Activated CD4-positive, alpha-beta T cell treated with anti-CD3 and anti-CD28 coated beads, Interleukin-2, amount 50 U/mL, for 16 hours (primary cell): ENCODE measurements around the gene FILIP1.

Experiments used
- DNase-seq: peaks from one replicate; pipeline ENCODE4 v3.0.0-alpha.2; 2020

FILIP1 gene

DNA sequence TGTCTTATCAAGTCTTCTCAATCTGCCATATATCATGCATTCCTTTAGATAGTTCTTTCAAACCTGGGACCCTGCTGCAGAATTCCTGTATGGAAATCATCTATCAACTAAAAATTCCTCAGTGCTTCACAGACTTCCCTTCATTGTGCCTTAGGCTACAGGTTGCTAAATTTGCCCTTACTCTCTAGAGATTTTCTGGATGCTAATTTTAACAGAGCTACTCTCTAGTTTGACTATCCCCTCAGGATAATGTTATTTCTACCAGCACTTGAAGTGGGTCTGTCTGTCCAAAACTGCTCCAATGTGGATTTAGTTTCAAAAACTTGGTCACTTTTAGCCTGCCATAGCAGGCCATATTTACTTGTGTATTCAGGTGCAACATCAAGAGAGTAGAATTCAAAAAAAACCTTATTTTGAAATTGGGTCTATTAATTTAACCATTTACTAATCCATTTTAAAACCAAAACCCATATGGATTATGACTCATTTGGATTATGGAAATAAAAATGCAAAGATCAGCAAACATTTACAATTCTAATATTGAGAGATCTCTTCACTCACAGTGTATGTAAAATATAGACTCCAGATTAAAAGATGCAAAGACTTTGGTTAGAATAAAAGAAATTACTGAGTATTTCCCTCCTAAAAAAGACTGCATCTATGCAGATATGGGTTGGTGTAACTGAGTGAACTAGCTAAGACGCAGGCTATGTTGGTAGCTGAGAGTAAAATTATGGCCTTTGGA, 236.1 kb downstream of the FILIP1 start:
- no peak for DNase-seq

DNA sequence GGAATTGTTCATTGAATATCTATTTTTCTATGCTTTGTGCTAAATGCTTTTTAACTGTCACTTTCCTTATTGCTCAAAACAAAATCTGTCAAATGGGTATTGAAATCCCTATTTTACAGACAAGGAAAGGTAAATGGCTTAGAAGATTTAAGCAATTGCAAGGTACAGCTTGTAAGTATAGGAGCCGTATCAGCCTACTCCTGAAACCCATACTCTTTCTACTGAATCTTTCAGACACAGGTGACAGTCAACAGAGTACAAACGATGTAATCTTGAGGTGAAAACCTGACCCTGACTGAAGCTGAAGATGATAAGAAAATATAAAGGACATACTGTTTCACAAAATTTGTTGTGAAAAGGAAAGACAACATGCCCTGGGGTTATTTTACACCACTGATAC, 243.0 kb downstream of the FILIP1 start:
- no peak for DNase-seq

DNA sequence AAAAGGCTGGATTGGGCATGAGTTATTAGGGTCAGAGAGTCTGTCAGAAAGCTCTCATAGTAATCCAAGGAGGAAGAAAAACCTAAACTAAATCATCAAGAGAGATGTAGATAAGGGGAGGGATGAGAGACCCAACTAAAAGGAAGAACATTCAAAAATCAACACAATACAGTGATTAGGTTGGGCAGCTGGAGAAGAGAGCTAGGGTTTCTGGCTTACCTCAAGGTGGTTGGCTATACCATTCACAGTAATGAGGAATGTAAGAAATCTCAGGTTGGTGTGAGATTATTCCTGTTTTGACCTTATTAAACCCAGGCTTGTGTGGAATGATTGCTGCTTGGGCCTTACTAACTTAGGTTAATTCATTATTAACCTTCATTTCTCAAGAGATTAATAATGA, 243.8 kb downstream of the FILIP1 start:
- DNase-seq = no peak

DNA sequence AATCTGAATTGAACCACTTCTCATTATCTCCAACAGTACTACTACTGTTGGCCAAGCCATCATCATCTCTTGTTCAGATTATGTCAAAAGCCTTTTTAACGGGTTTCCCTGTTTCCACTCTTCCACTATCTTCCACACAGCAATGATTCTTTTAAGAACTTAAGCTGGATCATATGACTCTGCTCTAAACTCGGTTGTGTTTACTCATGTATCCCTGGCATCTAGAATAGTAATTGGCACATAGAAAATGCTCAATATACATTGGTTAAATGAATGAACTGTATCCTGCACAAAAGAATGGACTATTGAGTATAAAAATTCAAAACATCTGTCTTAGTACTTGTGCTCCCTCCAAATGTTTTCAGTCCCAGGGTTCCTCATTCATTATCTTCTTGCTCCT, 247.2 kb downstream of the FILIP1 start:
- no peak for DNase-seq

DNA sequence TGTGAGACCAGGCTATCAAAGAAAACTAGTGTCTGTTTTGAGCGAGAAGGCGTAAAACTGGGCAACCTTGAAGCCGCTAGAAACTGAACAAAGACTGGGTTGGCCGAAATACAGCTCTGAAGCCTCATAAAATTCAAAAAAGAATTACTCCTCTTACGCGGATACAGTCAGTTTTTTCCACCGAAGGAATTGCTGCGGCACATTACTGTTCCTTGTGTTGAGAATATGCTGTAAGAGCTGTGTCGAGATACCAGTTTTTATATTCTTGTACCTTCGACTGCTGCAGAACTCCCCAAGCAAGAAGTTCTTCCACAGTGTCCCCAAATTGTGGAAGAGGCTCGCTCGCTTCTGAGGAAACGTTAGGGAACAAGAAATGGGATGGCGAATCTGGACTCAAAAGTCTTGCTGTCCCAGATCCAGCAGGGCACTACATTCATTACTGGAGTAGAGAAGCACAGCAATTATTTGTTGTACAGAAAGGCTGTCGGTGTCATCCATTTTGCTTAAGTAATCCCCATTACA, 249.5 kb downstream of the FILIP1 start:
- DNase-seq = no peak

DNA sequence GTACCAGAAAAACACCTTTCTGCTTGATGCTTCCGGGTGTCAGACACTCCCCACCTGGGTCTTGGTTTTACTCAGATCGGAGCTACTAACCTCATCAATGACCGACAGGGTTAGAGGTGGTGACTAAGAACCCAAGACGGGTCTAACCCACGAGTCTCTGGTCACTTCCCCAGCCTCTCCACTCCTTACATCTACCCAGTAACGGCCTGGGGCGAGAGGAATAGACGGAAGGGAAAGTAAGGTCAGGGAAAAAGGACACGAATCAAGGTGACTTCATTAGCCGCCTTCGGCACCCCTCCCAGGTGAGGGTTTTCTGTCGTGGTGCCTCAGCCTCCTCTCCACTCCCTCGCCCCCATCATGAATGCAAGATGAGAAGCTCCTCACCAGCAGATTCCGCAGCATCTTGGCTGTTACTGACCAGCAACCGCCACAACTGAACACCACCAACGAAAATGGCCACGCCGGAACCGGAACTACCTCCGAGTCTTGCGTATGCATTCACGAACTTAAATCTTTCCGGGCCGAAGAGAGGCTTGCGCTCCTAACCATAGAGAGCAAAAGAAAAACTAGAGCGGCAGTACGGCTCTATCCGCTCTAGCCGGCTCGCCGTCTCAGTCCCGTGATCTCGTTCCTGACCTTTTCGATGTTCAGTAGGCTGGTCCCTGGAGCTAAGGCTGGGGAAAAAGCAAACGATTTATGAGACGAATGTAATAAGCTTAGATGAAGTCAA, 250.1 kb downstream of the FILIP1 start, which contains the start of gene COX7A2:
COX7A2 (minus strand) TSS at position 469 of the 730 bp plus-strand sequence; CDS start at position 402, 67 bp downstream.
- peak; percentile 95 for DNase-seq
